Trophoblast cell (in vitro differentiated cells and primary cell): ENCODE data around the gene POLD2.

Source experiments
- DNase-seq, 2 donors: peaks; one replicate each; pipeline ENCODE4 v3.0.0-alpha.2; 2016
- H2AFZ ChIP-seq: 2 replicates; pipeline ENCODE4 v1.6.1; 2013; ENCODE audit warnings: low read length, moderate library complexity, mild to moderate bottlenecking; ENCODE audit not compliant: insufficient read depth, poor library complexity
- H2AK5ac ChIP-seq: 2 replicates; pipeline ENCODE4 v1.6.1; 2013; ENCODE audit warnings: mild to moderate bottlenecking, low read length
- H2BK120ac ChIP-seq: 2 replicates; pipeline ENCODE4 v1.6.1; 2013; ENCODE audit warnings: low read length, mild to moderate bottlenecking, moderate library complexity; ENCODE audit not compliant: insufficient read depth, poor library complexity
- H2BK12ac ChIP-seq: 2 replicates; pipeline ENCODE4 v1.6.1; 2013; ENCODE audit warnings: mild to moderate bottlenecking, low read length, moderate library complexity
- H2BK5ac ChIP-seq: 2 replicates; pipeline ENCODE4 v1.6.1; 2013; ENCODE audit warnings: low read length, low read depth, moderate library complexity, mild to moderate bottlenecking; ENCODE audit not compliant: poor library complexity
- H3K14ac ChIP-seq: 2 replicates; pipeline ENCODE4 v1.6.1; 2013; ENCODE audit warnings: mild to moderate bottlenecking, low read length
- H3K18ac ChIP-seq: 2 replicates; pipeline ENCODE4 v1.6.1; 2013; ENCODE audit warnings: mild to moderate bottlenecking, low read length
- H3K23ac ChIP-seq: 2 replicates; pipeline ENCODE4 v1.6.1; 2013; ENCODE audit warnings: low read length
- H3K27ac ChIP-seq: 2 replicates; pipeline ENCODE4 v1.5.1; 2013; ENCODE audit warnings: low read depth, mild to moderate bottlenecking, inconsistent platforms, low read length, moderate library complexity
- H3K27me3 ChIP-seq: 2 replicates; pipeline ENCODE4 v1.6.1; 2013; ENCODE audit warnings: inconsistent platforms, mild to moderate bottlenecking, low read length, moderate library complexity; ENCODE audit not compliant: insufficient read depth
- H3K36me3 ChIP-seq, 2 experiments: 1 replicate in 1 of 2; 2 replicates in 1 of 2; pipeline ENCODE4 v1.6.1; 2013; ENCODE audit warnings: low read length in 2 of 2, mild to moderate bottlenecking in 2 of 2, moderate library complexity in 1 of 2; ENCODE audit not compliant: insufficient read depth in 2 of 2, control insufficient read depth in 1 of 2
- H3K4ac ChIP-seq: 2 replicates; pipeline ENCODE4 v1.6.1; 2013; ENCODE audit warnings: low read depth, mild to moderate bottlenecking, low read length, moderate library complexity
- H3K4me1 ChIP-seq, 2 experiments: 1 replicate in 1 of 2; 2 replicates in 1 of 2; pipeline ENCODE4 v1.6.1; 2013; ENCODE audit warnings: low read length in 2 of 2, mild to moderate bottlenecking in 2 of 2, moderate library complexity in 1 of 2; ENCODE audit not compliant: insufficient read depth in 2 of 2, control insufficient read depth in 1 of 2
- H3K4me2 ChIP-seq: 2 replicates; pipeline ENCODE4 v1.6.1; 2013; ENCODE audit warnings: inconsistent platforms, mild to moderate bottlenecking, low read length, moderate library complexity
- H3K4me3 ChIP-seq: 2 replicates; pipeline ENCODE4 v1.5.1; 2013; ENCODE audit warnings: mild to moderate bottlenecking, low read depth, low read length, inconsistent platforms
- H3K79me1 ChIP-seq: one replicate; pipeline ENCODE4 v1.6.1; 2013; ENCODE audit warnings: low read length
- H3K79me2 ChIP-seq: 2 replicates; pipeline ENCODE4 v1.6.1; 2013; ENCODE audit warnings: low read length, mild to moderate bottlenecking; ENCODE audit not compliant: control insufficient read depth, insufficient read depth, poor library complexity
- H3K9ac ChIP-seq: 2 replicates; pipeline ENCODE4 v1.6.1; 2013; ENCODE audit warnings: mild to moderate bottlenecking, low read length
- H3K9me3 ChIP-seq: 2 replicates; pipeline ENCODE4 v1.6.1; 2013; ENCODE audit warnings: low read depth, mild to moderate bottlenecking, control low read depth, inconsistent platforms, low read length; ENCODE audit not compliant: insufficient read depth
- H4K12ac ChIP-seq: 2 replicates; pipeline ENCODE4 v1.6.1; 2013; ENCODE audit warnings: low read depth, mild to moderate bottlenecking, low read length, moderate library complexity
- H4K8ac ChIP-seq: 2 replicates; pipeline ENCODE4 v1.6.1; 2013; ENCODE audit warnings: low read depth, mild to moderate bottlenecking, low read length, moderate library complexity
- H4K91ac ChIP-seq: one replicate; pipeline ENCODE4 v1.6.1; 2013; ENCODE audit warnings: low read depth, mild to moderate bottlenecking, low read length, moderate library complexity
- WGBS: extraction: QIAGEN DNeasy Blood & Tissue Kit; methylation state at CpG from one replicate; pipeline ENCODE4 v1.1.7; 2013; ENCODE audit warnings: missing lambda C conversion rate; ENCODE audit not compliant: insufficient read length, insufficient coverage; ENCODE audit errors: extremely low coverage; 5-methylcytosine and 5-hydroxymethylcytosine counted together

The POLD2 gene

DNA sequence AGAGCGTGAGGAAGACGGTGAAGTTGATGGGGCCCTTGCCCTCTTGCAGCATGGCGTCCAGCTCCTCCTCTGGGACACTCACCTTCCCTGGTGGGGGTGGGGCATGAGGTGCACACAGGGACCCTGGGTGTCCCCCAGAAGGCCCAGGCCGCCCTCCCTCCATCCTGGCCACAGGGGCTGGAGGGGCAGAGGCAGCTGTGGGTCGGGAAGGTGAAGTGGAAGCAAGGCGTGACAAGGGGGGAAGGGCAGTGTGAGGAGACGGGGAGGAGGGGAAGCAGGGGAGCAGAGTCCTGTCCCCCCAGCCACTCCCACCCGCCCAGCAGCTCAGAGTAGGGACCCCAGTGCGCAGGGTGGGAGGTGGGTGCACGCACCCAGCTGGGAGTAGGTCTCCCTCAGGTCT lies 17.0 kb upstream of the POLD2 start:
- H3K36me3 ChIP-seq, result no peaks in the 10 kb centered on the region
- H3K79me2 ChIP-seq, result no peaks in the 10 kb centered on the region
- WGBS, result no CpG with 5 or more reads among the region's 10 CpGs
- peak overlapping the region; percentile 56 for H2AK5ac ChIP-seq
- H3K18ac ChIP-seq, result no peak overlapping the region
- H2BK5ac ChIP-seq, result no peak overlapping the region
- no peak overlapping the region for H2BK120ac ChIP-seq
- H4K8ac ChIP-seq, result no peak overlapping the region
- peaks cover 8% of the 10 kb centered on the region for H3K27me3 ChIP-seq
- H3K4me3 ChIP-seq, result no peak overlapping the region
- no peak overlapping the region for H3K4me2 ChIP-seq
- H3K4me1 ChIP-seq, result peaks cover 10 to 24% of the 10 kb centered on the region in 2 experiments
- no peak overlapping the region for H3K4ac ChIP-seq
- no peak overlapping the region for H2AFZ ChIP-seq
- peak overlapping the region; percentile 38 for H2BK12ac ChIP-seq
- H3K14ac ChIP-seq, result peak overlapping the region; percentile 49
- H3K79me1 ChIP-seq, result peaks cover 9% of the 10 kb centered on the region
- peak overlapping the region; percentile 68 for H4K91ac ChIP-seq
- peaks cover 7% of the 10 kb centered on the region for H3K9me3 ChIP-seq
- no peak overlapping the region for H3K9ac ChIP-seq
- no peak overlapping the region for H3K27ac ChIP-seq
- DNase-seq, result no peak
- no peak overlapping the region for H3K23ac ChIP-seq
- H4K12ac ChIP-seq, result no peak overlapping the region

DNA sequence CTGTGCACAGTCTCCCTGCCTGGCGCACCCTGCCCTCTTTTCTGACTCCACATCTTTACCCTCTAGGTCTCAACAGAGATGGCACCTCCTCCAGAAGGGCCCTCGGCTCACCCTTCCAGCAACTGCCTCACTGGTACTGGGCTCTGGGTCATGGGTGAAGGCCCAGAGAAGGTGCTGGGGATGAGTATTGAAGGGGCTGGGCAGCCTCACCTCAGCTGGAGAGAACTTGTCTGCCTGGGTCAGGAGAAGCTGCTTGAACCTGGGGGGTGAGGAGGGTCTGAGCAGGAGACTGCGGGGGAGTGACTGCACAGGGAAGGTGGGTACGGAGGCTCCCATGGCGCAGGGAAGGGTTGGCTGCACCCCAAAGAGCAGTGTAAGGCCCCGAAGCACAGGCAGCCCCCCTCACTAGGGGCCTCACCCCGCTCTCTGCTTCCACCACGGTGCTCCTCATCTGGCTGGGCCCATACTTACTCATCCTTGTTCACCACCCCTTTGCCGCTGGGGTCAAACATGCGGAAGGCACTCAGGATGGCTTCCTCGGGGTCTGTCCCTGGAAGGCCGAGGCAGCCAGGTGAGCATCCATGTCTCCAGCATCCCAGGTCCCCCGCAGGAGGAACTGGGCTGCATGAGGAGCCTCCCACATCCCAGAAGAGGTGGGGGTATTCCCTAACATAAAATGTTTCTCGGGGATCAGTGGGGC lies 16.1 kb upstream of the POLD2 start:
- H3K36me3 ChIP-seq, result no peaks in the 10 kb centered on the region

DNA sequence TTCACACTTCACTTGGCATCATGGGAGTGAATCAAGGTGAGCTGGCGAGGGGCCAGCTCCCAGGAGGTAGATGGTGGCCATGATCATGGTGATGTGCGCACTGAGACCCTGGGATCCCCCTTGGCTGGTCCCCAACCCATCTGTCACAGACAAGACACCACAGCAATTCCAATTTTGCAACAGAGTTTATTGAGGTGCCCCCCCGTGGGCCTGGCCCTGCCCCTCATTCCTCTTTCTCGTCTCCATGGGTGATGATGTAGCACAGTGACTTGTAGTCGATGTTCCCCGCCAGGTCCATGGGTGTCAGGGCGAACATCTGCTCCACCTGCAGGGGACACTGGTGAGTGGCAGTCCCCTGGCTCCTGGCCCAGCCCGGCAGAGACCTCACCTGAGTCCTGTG lies 15.3 kb upstream of the POLD2 start:
- no CpG with 5 or more reads among the region's 8 CpGs for WGBS
- Histone ChIP-seq H2AFZ (no peak overlapping the region), H4K8ac (no peak overlapping the region), H3K4me1 (peaks cover 12 to 27% of the 10 kb centered on the region in 2 experiments), H3K9me3 (no peaks in the 10 kb centered on the region), H3K14ac (no peak overlapping the region), H2BK120ac (no peak overlapping the region), H3K23ac (no peak overlapping the region), H2BK5ac (no peak overlapping the region), H3K18ac (no peak overlapping the region), H3K9ac (no peak overlapping the region), H2AK5ac (no peak overlapping the region), H2BK12ac (no peak overlapping the region), H3K79me2 (no peaks in the 10 kb centered on the region), H3K4me3 (no peak overlapping the region), H3K4ac (no peak overlapping the region), H3K27me3 (no peaks in the 10 kb centered on the region), H3K36me3 (no peaks in the 10 kb centered on the region), H4K91ac (no peak overlapping the region), H3K79me1 (peaks cover 9% of the 10 kb centered on the region), H3K27ac (no peak overlapping the region), H4K12ac (no peak overlapping the region), H3K4me2 (no peak overlapping the region)
- DNase-seq, result no peak

More for the DNA sequence above, 16.1 kb upstream of the POLD2 start:
- Histone ChIP-seq H3K27me3 (peaks cover 2% of the 10 kb centered on the region), H3K4me2 (no peak overlapping the region), H3K79me1 (peaks cover 9% of the 10 kb centered on the region), H2AK5ac (no peak overlapping the region), H2BK5ac (no peak overlapping the region), H3K9ac (no peak overlapping the region), H3K4me3 (no peak overlapping the region), H3K4ac (no peak overlapping the region), H3K9me3 (no peaks in the 10 kb centered on the region), H3K18ac (no peak overlapping the region), H2BK120ac (no peak overlapping the region), H2AFZ (no peak overlapping the region), H3K23ac (no peak overlapping the region), H2BK12ac (no peak overlapping the region), H4K8ac (no peak overlapping the region), H3K79me2 (no peaks in the 10 kb centered on the region), H3K27ac (no peak overlapping the region), H3K4me1 (peaks cover 12 to 27% of the 10 kb centered on the region in 2 experiments), H4K91ac (no peak overlapping the region), H4K12ac (no peak overlapping the region), H3K14ac (no peak overlapping the region)
- WGBS, result no CpG with 5 or more reads among the region's 14 CpGs
- no peak for DNase-seq

DNA sequence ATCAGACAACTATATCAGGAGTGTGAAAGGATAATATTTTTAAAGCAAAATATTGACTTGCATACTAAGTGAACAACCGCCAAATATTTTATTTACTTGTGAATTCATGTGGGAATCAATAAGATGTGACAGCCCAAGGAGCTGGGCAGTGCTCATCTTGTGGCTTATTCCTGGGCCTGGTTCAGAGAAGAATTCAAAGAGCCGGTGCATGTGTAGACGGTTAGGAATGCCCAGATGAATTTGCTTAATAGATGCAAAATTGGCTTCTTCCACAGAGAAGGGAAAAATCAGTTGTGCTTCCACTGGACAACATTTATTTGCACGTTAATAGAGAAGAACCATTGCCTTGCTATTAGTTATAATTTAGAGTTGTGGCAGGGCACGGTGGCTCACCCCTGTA lies 13.4 kb upstream of the POLD2 start:
- no peak overlapping the region for H3K27ac ChIP-seq
- H4K8ac ChIP-seq, result no peak overlapping the region
- no peak overlapping the region for H3K9ac ChIP-seq
- no peak overlapping the region for H2BK120ac ChIP-seq
- peaks cover 20 to 34% of the 10 kb centered on the region in 2 experiments for H3K4me1 ChIP-seq
- no peak overlapping the region for H4K12ac ChIP-seq
- no peak for DNase-seq
- H4K91ac ChIP-seq, result no peak overlapping the region
- no peak overlapping the region for H2AFZ ChIP-seq
- H3K79me1 ChIP-seq, result peaks cover 11% of the 10 kb centered on the region
- no peak overlapping the region for H3K4ac ChIP-seq
- WGBS, result no CpG with 5 or more reads among the region's 5 CpGs
- no peak overlapping the region for H3K4me3 ChIP-seq
- no peak overlapping the region for H2BK12ac ChIP-seq
- no peak overlapping the region for H2BK5ac ChIP-seq
- no peak overlapping the region for H3K23ac ChIP-seq
- no peak overlapping the region for H2AK5ac ChIP-seq
- no peak overlapping the region for H3K4me2 ChIP-seq
- H3K27me3 ChIP-seq, result no peaks in the 10 kb centered on the region
- no peaks in the 10 kb centered on the region for H3K79me2 ChIP-seq
- no peak overlapping the region for H3K14ac ChIP-seq
- no peaks in the 10 kb centered on the region for H3K36me3 ChIP-seq
- no peak overlapping the region for H3K18ac ChIP-seq
- H3K9me3 ChIP-seq, result no peaks in the 10 kb centered on the region
